ENCODE results near the gene VWA8. TPM values are rescaled to one million over a fixed set of nuclear protein-coding genes. Genes with fewer than 3 reads are reported as not detected.

Gene VWA8
- total and polyA plus RNA-seq, 2 of the 13 experiments (the other 11 are each of a cell fraction or from before 2014, with no cell fraction given), result 9.1 to 17.3 TPM

- no TSS peak for BruUV-seq (replicated peaks)
- H3K9ac ChIP-seq (ENCODE audit: insufficient read depth, low read depth, low read length), result no peak overlapping the region
- H3K4me1 ChIP-seq (ENCODE audit: insufficient read depth, low read length), result 0 out of 2 replicates have a peak, but pooled peaks cover 7% of the 10 kb centered on the region
- no peak overlapping the region for H2AFZ ChIP-seq (ENCODE audit: low read length)
- POLR2A ChIA-PET, result no interaction called here
- H3K4me2 ChIP-seq (ENCODE audit: low read depth, low read length), result no peak overlapping the region
- H3K27ac ChIP-seq (ENCODE audit: extremely low read length, insufficient read depth, low read length), result no peak overlapping the region
- no peak for FAIRE-seq
- 33% methylated on average over 2 of the region's 2 CpGs for WGBS (ENCODE audit: low lambda C conversion rate)
- no peak for DNase-seq (ENCODE audit: low spot score)
- H4K20me1 ChIP-seq (ENCODE audit: insufficient read depth, low read length), result no peaks in the 10 kb centered on the region
- no peaks in the 10 kb centered on the region for H3K36me3 ChIP-seq (replicated peaks in 1 of 2; ENCODE audit: control insufficient read depth in 1 of 2, insufficient read depth in 2 of 2, low read length in 2 of 2)
- H3K4me3 ChIP-seq (replicated peaks in 1 of 3; ENCODE audit: insufficient read depth in 1 of 3, low read depth in 2 of 3, low read length in 3 of 3), result no peak overlapping the region
- H3K9me3 ChIP-seq (ENCODE audit: low read length), result no peaks in the 10 kb centered on the region
- H3K79me2 ChIP-seq (ENCODE audit: insufficient read depth, low read length), result no peaks in the 10 kb centered on the region
- in situ Hi-C loops (cut with HindIII; ENCODE audit: extremely low pct_ligation_motif_present, low pct_unique_long_range_greater_than_20kb) (no loop called here), intact Hi-C loops (cut with micrococcal nuclease; ENCODE audit: unreplicated experiment) (no loop called here)
- H3K27me3 ChIP-seq (ENCODE audit: control insufficient read depth in 1 of 2, insufficient read depth in 2 of 2, low read length in 2 of 2), result no peaks in the 10 kb centered on the region
- ATAC-seq, result no peak
- CTCF ChIA-PET (ENCODE audit: low intra/inter-chr PET ratio, low total read pairs), result no interaction called here
- no peak for TF ChIP-seq GATAD1 (CRISPR knock-in tag; IDR thresholded peaks at IDR 0.05)
- TF ChIP-seq SALL2 (CRISPR knock-in tag; IDR thresholded peaks at IDR 0.05), result no peak
- TF ChIP-seq, protein P1, sequence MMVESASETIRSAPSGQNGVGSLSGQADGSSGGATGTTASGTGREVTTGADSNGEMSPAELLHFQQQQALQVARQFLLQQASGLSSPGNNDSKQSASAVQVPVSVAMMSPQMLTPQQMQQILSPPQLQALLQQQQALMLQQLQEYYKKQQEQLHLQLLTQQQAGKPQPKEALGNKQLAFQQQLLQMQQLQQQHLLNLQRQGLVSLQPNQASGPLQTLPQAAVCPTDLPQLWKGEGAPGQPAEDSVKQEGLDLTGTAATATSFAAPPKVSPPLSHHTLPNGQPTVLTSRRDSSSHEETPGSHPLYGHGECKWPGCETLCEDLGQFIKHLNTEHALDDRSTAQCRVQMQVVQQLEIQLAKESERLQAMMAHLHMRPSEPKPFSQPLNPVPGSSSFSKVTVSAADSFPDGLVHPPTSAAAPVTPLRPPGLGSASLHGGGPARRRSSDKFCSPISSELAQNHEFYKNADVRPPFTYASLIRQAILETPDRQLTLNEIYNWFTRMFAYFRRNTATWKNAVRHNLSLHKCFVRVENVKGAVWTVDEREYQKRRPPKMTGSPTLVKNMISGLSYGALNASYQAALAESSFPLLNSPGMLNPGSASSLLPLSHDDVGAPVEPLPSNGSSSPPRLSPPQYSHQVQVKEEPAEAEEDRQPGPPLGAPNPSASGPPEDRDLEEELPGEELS (CRISPR knock-in tag; IDR thresholded peaks at IDR 0.05), result no peak
- TF ChIP-seq, protein P2, sequence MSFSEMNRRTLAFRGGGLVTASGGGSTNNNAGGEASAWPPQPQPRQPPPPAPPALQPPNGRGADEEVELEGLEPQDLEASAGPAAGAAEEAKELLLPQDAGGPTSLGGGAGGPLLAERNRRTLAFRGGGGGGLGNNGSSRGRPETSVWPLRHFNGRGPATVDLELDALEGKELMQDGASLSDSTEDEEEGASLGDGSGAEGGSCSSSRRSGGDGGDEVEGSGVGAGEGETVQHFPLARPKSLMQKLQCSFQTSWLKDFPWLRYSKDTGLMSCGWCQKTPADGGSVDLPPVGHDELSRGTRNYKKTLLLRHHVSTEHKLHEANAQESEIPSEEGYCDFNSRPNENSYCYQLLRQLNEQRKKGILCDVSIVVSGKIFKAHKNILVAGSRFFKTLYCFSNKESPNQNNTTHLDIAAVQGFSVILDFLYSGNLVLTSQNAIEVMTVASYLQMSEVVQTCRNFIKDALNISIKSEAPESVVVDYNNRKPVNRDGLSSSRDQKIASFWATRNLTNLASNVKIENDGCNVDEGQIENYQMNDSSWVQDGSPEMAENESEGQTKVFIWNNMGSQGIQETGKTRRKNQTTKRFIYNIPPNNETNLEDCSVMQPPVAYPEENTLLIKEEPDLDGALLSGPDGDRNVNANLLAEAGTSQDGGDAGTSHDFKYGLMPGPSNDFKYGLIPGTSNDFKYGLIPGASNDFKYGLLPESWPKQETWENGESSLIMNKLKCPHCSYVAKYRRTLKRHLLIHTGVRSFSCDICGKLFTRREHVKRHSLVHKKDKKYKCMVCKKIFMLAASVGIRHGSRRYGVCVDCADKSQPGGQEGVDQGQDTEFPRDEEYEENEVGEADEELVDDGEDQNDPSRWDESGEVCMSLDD (CRISPR knock-in tag; IDR thresholded peaks at IDR 0.05; ENCODE audit: borderline replicate concordance), result no peak
- TF ChIP-seq AKNA (CRISPR knock-in tag; IDR thresholded peaks at IDR 0.05; ENCODE audit: borderline replicate concordance), result no peak
These were observed 25.0 kb upstream of the VWA8 start for GRCh38 chr13:41985788-41986508.
